K562 (cell line): ENCODE measurements around the gene BMP6. TPM values are rescaled to one million over a fixed set of nuclear protein-coding genes. Genes with fewer than 3 reads are reported as not detected.

Source experiments
- ATAC-seq: fragments of 200-7000 bp; cut with Tn5 transposase; 3 replicates; pipeline ENCODE4 v1.9.1; 2020; ENCODE audit warnings: moderate library complexity
- BruUV-seq: library from RNA; stranded (reverse); fragments of 400-500 nt; replicated peaks from 2 replicates; lab custom pipeline; 2021; lab: Mats Ljungman, UMichigan
- CTCF ChIA-PET: fragments of 300-600 bp; formaldehyde crosslinking; extraction: SDS; loops from one replicate; lab custom pipeline; 2021; ENCODE audit warnings: low intra/inter-chr PET ratio; lab: Yijun Ruan, JAX
- POLR2A ChIA-PET: fragments of 300-600, 350-650 bp; sonication (Branson Sonifier 250); formaldehyde crosslinking; extraction: SDS; loops from one replicate; lab custom pipeline; 2021; ENCODE audit warnings: antibody characterized with exemption, inconsistent platforms; lab: Yijun Ruan, JAX
- DNase-seq, 4 experiments: peaks; one replicate each; pipeline versions ENCODE4 v3.0.0 to v3.0.0-alpha.2; 2011 to 2018; ENCODE audit warnings: low spot score in 3 of 4, mixed read lengths in 3 of 4; ENCODE audit errors: extremely low read depth in 1 of 4
- FAIRE-seq: peaks from 2 replicates; lab custom pipeline; 2011; peaks lifted over from hg19 to GRCh38; lab: Jason Lieb, UNC
- H2AFZ ChIP-seq: 2 replicates; pipeline ENCODE4 v1.6.0; 2011; ENCODE audit warnings: low read depth, low read length, control low read depth, inconsistent platforms
- H3K27ac ChIP-seq: fragments of 200-600 bp; 3 replicates; pipeline ENCODE4 v1.8.0; 2011; ENCODE audit warnings: low read depth, mild to moderate bottlenecking, control low read depth, inconsistent platforms, low read length, moderate library complexity, mixed read lengths; ENCODE audit errors: extremely low read depth
- H3K27me3 ChIP-seq, 2 experiments: fragments of 300-600 bp in 1 of 2; 2 replicates in 1 of 2; 3 replicates in 1 of 2; pipeline versions ENCODE4 v1.6.0 to v1.8.0; 2011; ENCODE audit warnings: inconsistent platforms in 2 of 2, low read length in 2 of 2, mild to moderate bottlenecking in 1 of 2, mixed read lengths in 1 of 2, moderate library complexity in 1 of 2; ENCODE audit not compliant: control insufficient read depth in 2 of 2, insufficient read depth in 2 of 2
- H3K36me3 ChIP-seq: fragments of 300-600 bp; 3 replicates; pipeline ENCODE4 v1.8.0; 2011; ENCODE audit warnings: mild to moderate bottlenecking, low read length, inconsistent platforms; ENCODE audit not compliant: control insufficient read depth, insufficient read depth
- H3K4me1 ChIP-seq, 2 experiments: fragments of 200-600 bp in 1 of 2; replicated peaks in 1 of 2; 2 replicates in 1 of 2; 3 replicates in 1 of 2; pipeline versions ENCODE4 v1.5.1 to v1.8.0; 2011; ENCODE audit warnings: inconsistent platforms in 2 of 2, low read length in 2 of 2, mild to moderate bottlenecking in 1 of 2, mixed read lengths in 1 of 2, moderate library complexity in 1 of 2; ENCODE audit not compliant: control insufficient read depth in 2 of 2, insufficient read depth in 2 of 2
- H3K4me2 ChIP-seq: 2 replicates; pipeline ENCODE4 v1.6.1; 2011; ENCODE audit warnings: low read length, control low read depth, inconsistent platforms, mixed read lengths; ENCODE audit not compliant: insufficient read depth
- H3K4me3 ChIP-seq: fragments of 200-600 bp; sonication (generic), shearing (Covaris generic); 2 replicates; pipeline ENCODE4 v1.5.1; 2016; ENCODE audit warnings: control low read depth, inconsistent platforms
- H3K79me2 ChIP-seq: fragments of 200-600 bp; 3 replicates; pipeline ENCODE4 v1.8.0; 2011; ENCODE audit warnings: low read length, inconsistent platforms; ENCODE audit not compliant: control insufficient read depth, insufficient read depth
- H3K9ac ChIP-seq, 2 experiments: 2 replicates each; pipeline versions ENCODE4 v1.6.0 to v1.6.1; 2011; ENCODE audit warnings: low read depth in 2 of 2, low read length in 2 of 2, control low read depth in 1 of 2, inconsistent platforms in 1 of 2, mild to moderate bottlenecking in 1 of 2, mixed read lengths in 1 of 2; ENCODE audit not compliant: insufficient read depth in 1 of 2
- H3K9me1 ChIP-seq: one replicate; pipeline ENCODE4 v1.6.0; 2011; ENCODE audit warnings: inconsistent platforms, mild to moderate bottlenecking, low read length, moderate library complexity; ENCODE audit not compliant: control insufficient read depth, insufficient read depth
- H3K9me3 ChIP-seq: replicated peaks from 2 replicates; pipeline ENCODE4 v1.5.1; 2011; ENCODE audit warnings: low read depth, low read length, inconsistent platforms; ENCODE audit not compliant: control insufficient read depth, insufficient read depth
- H4K20me1 ChIP-seq: replicated peaks from 2 replicates; pipeline ENCODE4 v1.6.1; 2011; ENCODE audit warnings: low read length, inconsistent platforms, mixed read lengths; ENCODE audit not compliant: control insufficient read depth, insufficient read depth
- EGR1 ChIP-seq: fragments of 450-650 bp; conservative IDR thresholded peaks from 2 replicates; pipeline ENCODE4 v1.6.1; 2017; ENCODE audit warnings: mild to moderate bottlenecking
- FOXJ2 ChIP-seq: fragments of 200-800 bp; sonication (Bioruptor generic); IDR thresholded peaks from 2 replicates; pipeline ENCODE4 v1.6.1; 2016; ENCODE audit warnings: missing genetic modification characterization, missing compliant biosample characterization
- HDAC1 ChIP-seq, 2 experiments: fragments of 450-650 bp; IDR thresholded peaks; 2 replicates each; pipeline ENCODE4 v1.6.1; 2016 to 2017; ENCODE audit warnings: inconsistent platforms in 1 of 2, mild to moderate bottlenecking in 1 of 2, moderate library complexity in 1 of 2
- ILF3 ChIP-seq: fragments of 450-650 bp; IDR thresholded peaks from 2 replicates; pipeline ENCODE4 v1.6.1; 2018; ENCODE audit warnings: antibody characterized with exemption, mild to moderate bottlenecking, moderate library complexity, borderline replicate concordance
- RBM14 ChIP-seq: fragments of 200-400 bp; formaldehyde crosslinking; IDR thresholded peaks from 2 replicates; pipeline ENCODE4 v1.6.1; 2018; ENCODE audit warnings: low read depth, mild to moderate bottlenecking, low read length, moderate library complexity, borderline replicate concordance; ENCODE audit not compliant: insufficient read depth
- TAL1 ChIP-seq: fragments of 450-650 bp; IDR thresholded peaks from 2 replicates; pipeline ENCODE4 v1.6.1; 2016; ENCODE audit warnings: mild to moderate bottlenecking
- TRIM25 ChIP-seq: fragments of 450-650 bp; IDR thresholded peaks from 2 replicates; pipeline ENCODE4 v1.7.0; 2016; ENCODE audit warnings: borderline replicate concordance
- WGBS: fragments of 100-300 bp; shearing (Covaris generic); methylation state at CpG from one replicate; pipeline ENCODE4 v1.1.6; 2016; ENCODE audit warnings: low coverage, mixed read lengths; ENCODE audit not compliant: insufficient coverage; ENCODE audit errors: missing lambda C conversion rate; 5-methylcytosine and 5-hydroxymethylcytosine counted together
- in situ Hi-C: fragments of 300-500 bp; cut with MboI; formaldehyde crosslinking; loops from 4 replicates; pipeline ENCODE4 v1.15.0; 2018; ENCODE audit warnings: inconsistent platforms, mixed read lengths
- intact Hi-C: fragments of 100-400 bp; cut with micrococcal nuclease; formaldehyde crosslinking; loops from 2 replicates; pipeline ENCODE4 v1.14.2; 2022
- polyA plus RNA-seq, 8 experiments: library from polyadenylated mRNA; depleted of rRNA in 4 of 8; stranded (reverse) in 5 of 8; unstranded in 3 of 8; fragments of >200 nt; fragmentation: Nextera tagmentation in 2 of 8; fragmentation: Illumina TruSeq in 1 of 8; extraction: Ambion mirVana in 2 of 8; extraction: Trizol in 1 of 8; gene quantifications; 2 replicates each; pipeline versions ENCODE4 v1.2.1 to v1.2.3, GENCODE V29; 2011 to 2014; ENCODE audit warnings: inconsistent platforms in 1 of 8, missing spikeins in 1 of 8
- total RNA-seq, 7 experiments: library from RNA; depleted of rRNA in 6 of 7; stranded (reverse); fragments of >200 nt in 6 of 7; fragmentation: Illumina TruSeq in 2 of 7; extraction: Trizol in 2 of 7; gene quantifications; 2 replicates each; pipeline versions ENCODE4 v1.2.1 to v1.2.3, GENCODE V29; 2011 to 2021; ENCODE audit warnings: low replicate concordance in 1 of 7

Gene BMP6
- total and polyA plus RNA-seq, 9 of the 15 experiments (the other 6 are each of a cell fraction or from before 2014, with no cell fraction given), result 0.01 to 0.13 (median 0.06) TPM; not detected in 3

- 80% methylated on average over 2 of the region's 2 CpGs for WGBS
- no peak for FAIRE-seq
- H3K4me2 ChIP-seq, result no peak overlapping the region
- H3K27ac ChIP-seq, result no peak overlapping the region
- H3K9me3 ChIP-seq, result no peaks in the 10 kb centered on the region
- POLR2A ChIA-PET, result no interaction called here
- no peak for ATAC-seq
- no TSS peak for BruUV-seq
- in situ Hi-C loops, result no loop called here
- DNase-seq, result no peak
- H3K79me2 ChIP-seq, result peaks cover 57% of the 10 kb centered on the region
- H2AFZ ChIP-seq, result no peak overlapping the region
- CTCF ChIA-PET, result no interaction called here
- H3K4me3 ChIP-seq, result no peak overlapping the region
- H3K27me3 ChIP-seq, result no peaks in the 10 kb centered on the region
- H3K9me1 ChIP-seq, result peaks cover 9% of the 10 kb centered on the region
- intact Hi-C loops, result no loop called here
- peaks cover 75% of the 10 kb centered on the region for H3K36me3 ChIP-seq
- TF ChIP-seq TAL1 (no peak), RBM14 (no peak), TRIM25 (no peak)
- peaks cover 72% of the 10 kb centered on the region for H4K20me1 ChIP-seq
- H3K9ac ChIP-seq, result no peak overlapping the region
- peaks cover 19 to 33% of the 10 kb centered on the region in 2 experiments for H3K4me1 ChIP-seq
Measured at GRCh38 chr6:7905416-7905815, 179.5 kb downstream of the BMP6 start.

GRCh38 chr6:7906741-7907140, 180.8 kb downstream of the BMP6 start:
- peaks cover 58% of the 10 kb centered on the region for H4K20me1 ChIP-seq
- H3K9me3 ChIP-seq, result no peaks in the 10 kb centered on the region
- no peak overlapping the region for H3K4me3 ChIP-seq
- H3K27ac ChIP-seq, result no peak overlapping the region
- no peaks in the 10 kb centered on the region for H3K27me3 ChIP-seq
- WGBS, result 80% methylated on average over 4 of the region's 4 CpGs
- DNase-seq (no peak), FAIRE-seq (no peak), ATAC-seq (no peak)
- peaks cover 24% of the 10 kb centered on the region in 2 experiments for H3K4me1 ChIP-seq
- H3K4me2 ChIP-seq, result no peak overlapping the region
- no TSS peak for BruUV-seq
- POLR2A ChIA-PET, result no interaction called here
- no peak overlapping the region for H2AFZ ChIP-seq
- peaks cover 62% of the 10 kb centered on the region for H3K36me3 ChIP-seq
- H3K79me2 ChIP-seq, result peaks cover 53% of the 10 kb centered on the region
- no peak overlapping the region for H3K9ac ChIP-seq
- intact Hi-C loops, result no loop called here
- TF ChIP-seq ILF3, result no peak
- no peak for TF ChIP-seq HDAC1 (IDR thresholded peaks at IDR 0.05)
- no peak for TF ChIP-seq EGR1
- no peak for TF ChIP-seq FOXJ2 (tag)
- TF ChIP-seq, all 486 proteins: peak for 0
- in situ Hi-C loops, result no loop called here
- peaks cover 9% of the 10 kb centered on the region for H3K9me1 ChIP-seq
- CTCF ChIA-PET, result no interaction called here
